ENCODE data around the gene GPR12. TPM values are rescaled to one million over a fixed set of nuclear protein-coding genes. Genes with fewer than 3 reads are reported as not detected.

GPR12 gene
- total and polyA plus RNA-seq, 10 of the 15 experiments (the other 5 are each of a cell fraction or from before 2014, with no cell fraction given) = not detected

DNA sequence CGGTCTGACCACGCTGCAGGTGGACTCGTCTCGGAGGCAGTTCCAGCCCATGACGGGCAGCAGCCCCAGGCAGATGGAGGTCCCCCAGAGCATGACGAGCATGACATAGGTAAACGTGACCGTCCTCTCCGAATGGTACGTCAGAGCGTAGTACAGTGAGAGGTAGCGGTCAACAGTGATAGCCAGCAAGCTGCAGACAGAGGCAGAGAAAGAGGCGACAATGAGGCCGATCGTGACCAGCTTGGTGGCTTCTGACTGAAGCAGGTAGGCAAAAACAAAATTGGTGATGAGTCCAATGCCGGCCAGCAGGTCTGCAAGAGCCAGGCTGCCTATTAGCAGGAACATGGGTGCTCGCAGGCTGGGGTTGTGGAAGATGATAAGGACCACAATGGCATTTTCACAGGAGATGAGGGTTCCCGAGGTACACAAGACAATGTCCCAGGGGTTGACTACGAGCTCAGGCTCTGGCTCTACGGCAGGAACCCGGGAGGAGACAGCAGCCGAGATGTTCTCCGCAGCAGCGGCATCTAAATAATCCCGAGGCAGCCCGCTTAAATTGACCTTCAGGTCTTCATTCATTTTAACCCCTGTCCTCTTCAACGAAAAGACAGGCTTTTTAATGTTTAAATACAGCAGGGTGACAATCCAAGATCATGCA lies 1.2 kb downstream of the GPR12 start:
- POLR2A ChIA-PET = no interaction called here
- Histone ChIP-seq H3K4me1 (ENCODE audit: control insufficient read depth, insufficient read depth, low read length) (no peaks in the 10 kb centered on the region), H3K27me3 (replicated peaks in 1 of 2; ENCODE audit: control insufficient read depth in 2 of 2, insufficient read depth in 2 of 2, low read length in 1 of 2) (peaks cover 4 to 5% of the 10 kb centered on the region in 2 experiments), H3K79me2 (ENCODE audit: control insufficient read depth, insufficient read depth, low read length) (no peaks in the 10 kb centered on the region), H3K4me2 (ENCODE audit: control insufficient read depth, insufficient read depth) (no peak overlapping the region), H4K20me1 (ENCODE audit: control insufficient read depth, insufficient read depth) (no peaks in the 10 kb centered on the region), H3K9me3 (replicated peaks; ENCODE audit: control insufficient read depth, insufficient read depth, low read length) (no peaks in the 10 kb centered on the region), H3K27ac (ENCODE audit: control insufficient read depth, insufficient read depth) (no peak overlapping the region), H3K4me3 (no peak overlapping the region), H2AFZ (ENCODE audit: control insufficient read depth, low read depth, low read length) (no peak overlapping the region), H3K9ac (ENCODE audit: control insufficient read depth, insufficient read depth, low read length) (no peak overlapping the region), H3K36me3 (ENCODE audit: control insufficient read depth in 2 of 2, insufficient read depth in 2 of 2, low read length in 1 of 2) (no peaks in the 10 kb centered on the region)
- RAD21 ChIA-PET (ENCODE audit: unreplicated experiment) = interaction anchor here (0.5 kb wide), 1 partner anchor 49 kb away, joined by 3 read pairs; no protein-coding TSS in a partner anchor
- TF ChIP-seq HDAC6 (IDR thresholded peaks at IDR 0.05; ENCODE audit: unreplicated experiment) = no peak
- TF ChIP-seq ZZZ3 (IDR thresholded peaks at IDR 0.05; ENCODE audit: control insufficient read depth, insufficient read length, low read depth) = no peak
- no peak for TF ChIP-seq MEF2A (IDR thresholded peaks at IDR 0.05; ENCODE audit: insufficient read depth, low read depth, low read length)
- no peak for TF ChIP-seq SMAD1 (IDR thresholded peaks at IDR 0.05; ENCODE audit: low read depth, partially characterized antibody)
- TF ChIP-seq ZSCAN29 (IDR thresholded peaks at IDR 0.05) = no peak
- no peak for TF ChIP-seq NR2C2 (IDR thresholded peaks at IDR 0.05; ENCODE audit: borderline replicate concordance, control insufficient read depth, insufficient read length, low read depth)
- no peak for TF ChIP-seq RCOR1 (conservative IDR thresholded peaks at IDR 0.05; ENCODE audit: low read depth, low read length)
- TF ChIP-seq MTA2 (IDR thresholded peaks at IDR 0.05; ENCODE audit: low read depth) = no peak
- no peak for TF ChIP-seq NFXL1 (IDR thresholded peaks at IDR 0.05; ENCODE audit: borderline replicate concordance)
- no peak for TF ChIP-seq SMAD5 (IDR thresholded peaks at IDR 0.05; ENCODE audit: low read depth)
- TF ChIP-seq, protein P1, sequence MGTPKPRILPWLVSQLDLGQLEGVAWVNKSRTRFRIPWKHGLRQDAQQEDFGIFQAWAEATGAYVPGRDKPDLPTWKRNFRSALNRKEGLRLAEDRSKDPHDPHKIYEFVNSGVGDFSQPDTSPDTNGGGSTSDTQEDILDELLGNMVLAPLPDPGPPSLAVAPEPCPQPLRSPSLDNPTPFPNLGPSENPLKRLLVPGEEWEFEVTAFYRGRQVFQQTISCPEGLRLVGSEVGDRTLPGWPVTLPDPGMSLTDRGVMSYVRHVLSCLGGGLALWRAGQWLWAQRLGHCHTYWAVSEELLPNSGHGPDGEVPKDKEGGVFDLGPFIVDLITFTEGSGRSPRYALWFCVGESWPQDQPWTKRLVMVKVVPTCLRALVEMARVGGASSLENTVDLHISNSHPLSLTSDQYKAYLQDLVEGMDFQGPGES (IDR thresholded peaks at IDR 0.05) = no peak
- no peak for TF ChIP-seq ZBED1 (IDR thresholded peaks at IDR 0.05; ENCODE audit: borderline replicate concordance)
- 58% methylated on average over 27 of the region's 27 CpGs for WGBS (ENCODE audit: insufficient coverage, insufficient replicate concordance, low lambda C conversion rate, missing lambda C conversion rate)
- CTCF ChIA-PET = no interaction called here
- SMC1A ChIA-PET (ENCODE audit: uncharacterized antibody, unreplicated experiment) = no interaction called here
- FAIRE-seq (no peak), ATAC-seq (no peak), DNase-seq (ENCODE audit: low read depth, low spot score) (no peak)
- intact Hi-C loops (cut with micrococcal nuclease; ENCODE audit: unreplicated experiment) (no loop called here), in situ Hi-C loops (cut with MboI) (no loop called here)
- no TSS peak for BruUV-seq (replicated peaks)

Measured in GM12878 (cell line).